Fibroblast of villous mesenchyme (primary cell): Measurements from ENCODE around the gene OTOP2. TPM values are rescaled to one million over a fixed set of nuclear protein-coding genes. Genes with fewer than 3 reads are reported as not detected.
A peak's percentile ranks its signal among the peaks of the same experiment; 100 is the strongest.
"Not testable (repeated sequence)": the region's sequence is repeated elsewhere in the genome, so short reads cannot be mapped to it uniquely, and the experiment has no call there.

Experiments used
- DNase-seq: peaks from one replicate; pipeline ENCODE4 v3.0.0-alpha.2; 2010; ENCODE audit warnings: low read depth
- H3K4me3 ChIP-seq: 2 replicates; pipeline ENCODE4 v1.5.1; 2011; ENCODE audit warnings: low read depth, mild to moderate bottlenecking, low read length
- CTCF ChIP-seq: IDR thresholded peaks from 2 replicates; pipeline ENCODE4 v1.5.1; 2012; ENCODE audit warnings: low read depth, mild to moderate bottlenecking, low read length; ENCODE audit not compliant: insufficient read depth
- total RNA-seq: library from RNA; depleted of rRNA; stranded (reverse); fragments of >200 nt; gene quantifications from 2 replicates; pipeline ENCODE4 v1.2.3, GENCODE V29; 2012

Gene OTOP2
- total RNA-seq, 1 donor = not detected

- no peak overlapping the region for H3K4me3 ChIP-seq
- DNase-seq = no peak
- no peak for TF ChIP-seq CTCF
These were observed 53.7 kb downstream of the OTOP2 start for GRCh38 chr17:74977802-74978201.

- DNase-seq = no peak
- TF ChIP-seq CTCF = no peak
- no peak overlapping the region for H3K4me3 ChIP-seq
These were observed 54.2 kb downstream of the OTOP2 start for GRCh38 chr17:74978240-74978639.

GRCh38 chr17:74979408-74980146 is 55.5 kb downstream of the OTOP2 start:
- no peak for TF ChIP-seq CTCF
- H3K4me3 ChIP-seq = no peak overlapping the region
- no peak for DNase-seq

GRCh38 chr17:74981318-74981978 is 57.4 kb downstream of the OTOP2 start:
- TF ChIP-seq CTCF = no peak

GRCh38 chr17:74981979-74982662 is 58.0 kb downstream of the OTOP2 start:
- peak; percentile 55 for DNase-seq

More at GRCh38 chr17:74981318-74981978, 57.4 kb downstream of the OTOP2 start:
- no peak for DNase-seq
- peak overlapping the region; percentile 73 for H3K4me3 ChIP-seq

GRCh38 chr17:74982663-74983313 is 58.7 kb downstream of the OTOP2 start:
- peak overlapping the region; percentile 73 for H3K4me3 ChIP-seq
- DNase-seq = not testable (repeated sequence)

More at GRCh38 chr17:74981979-74982662, 58.0 kb downstream of the OTOP2 start:
- peak overlapping the region; percentile 73 for H3K4me3 ChIP-seq
- TF ChIP-seq CTCF = no peak

Other genes starting within 250 kb of the OTOP2 start
- not detected in 2 replicates for gene CD300LF, start 211.3 kb upstream of the OTOP2 start, total RNA-seq
- 0.32 TPM in 1 of 2 replicates, not detected in the other for gene RAB37, start 187.0 kb upstream of the OTOP2 start, total RNA-seq
- 18.0 and 20.7 TPM in 2 replicates for gene NHERF1, start 175.6 kb upstream of the OTOP2 start, total RNA-seq
- 32.0 and 34.8 TPM in 2 replicates for gene NAT9, start 147.9 kb upstream of the OTOP2 start, total RNA-seq
- under 0.01 and 0.32 TPM in 2 replicates for gene GRIN2C, start 64.4 kb upstream of the OTOP2 start, total RNA-seq
- 19.6 and 20.7 TPM in 2 replicates for gene FDXR, start 51.3 kb upstream of the OTOP2 start, total RNA-seq
- gene FADS6, start 30.6 kb upstream of the OTOP2 start, total RNA-seq = not detected in 2 replicates
- not detected in 2 replicates for gene USH1G, start 1.0 kb upstream of the OTOP2 start, total RNA-seq
- not detected in 2 replicates for gene OTOP3, start 11.6 kb downstream of the OTOP2 start, total RNA-seq
- 3.5 and 4.3 TPM in 2 replicates for gene HID1, start 48.5 kb downstream of the OTOP2 start, total RNA-seq
- 26.8 and 31.9 TPM in 2 replicates for gene CDR2L, start 63.4 kb downstream of the OTOP2 start, total RNA-seq
- 23.7 and 30.6 TPM in 2 replicates for gene MRPL58, start 88.4 kb downstream of the OTOP2 start, total RNA-seq
- gene ATP5PD, start 122.7 kb downstream of the OTOP2 start, total RNA-seq = 275 and 323 TPM in 2 replicates
- 16.4 and 22.5 TPM in 2 replicates for gene KCTD2, start 123.0 kb downstream of the OTOP2 start, total RNA-seq
- gene SLC16A5, start 163.7 kb downstream of the OTOP2 start, total RNA-seq = 5.6 and 6.4 TPM in 2 replicates
- 2.6 and 3.0 TPM in 2 replicates for gene ARMC7, start 185.7 kb downstream of the OTOP2 start, total RNA-seq
- gene NT5C, start 207.5 kb downstream of the OTOP2 start, total RNA-seq = 40.2 and 98.2 TPM in 2 replicates
- 163 and 189 TPM in 2 replicates for gene JPT1, start 230.2 kb downstream of the OTOP2 start, total RNA-seq